DMS114 treated with DMSO at 0.1 percent for 48 hours (cell line): ENCODE data around the gene PMF1.
A peak's percentile ranks its signal among the peaks of the same experiment; 100 is the strongest.

Experiments
- DNase-seq: peaks from one replicate; lab custom pipeline; 2025; ENCODE audit not compliant: unreplicated experiment; lab: John Stamatoyannopoulos, UW

The PMF1 gene

GRCh38 chr1:156262461-156263287 lies 49.9 kb downstream of the PMF1 start:
- DNase-seq, result no peak

GRCh38 chr1:156263288-156263655 lies 50.5 kb downstream of the PMF1 start:
- DNase-seq, result no peak

- no peak for DNase-seq
Observed at GRCh38 chr1:156266051-156266450, 53.2 kb downstream of the PMF1 start.

GRCh38 chr1:156268336-156268735 lies 55.5 kb downstream of the PMF1 start:
- no peak for DNase-seq

- DNase-seq, result no peak
Observed at GRCh38 chr1:156270314-156270713, 57.5 kb downstream of the PMF1 start.

GRCh38 chr1:156276532-156276931 lies 63.7 kb downstream of the PMF1 start:
- DNase-seq, result no peak

- DNase-seq, result no peak
Observed at GRCh38 chr1:156276966-156277381, 64.2 kb downstream of the PMF1 start.

- no peak for DNase-seq
Observed at GRCh38 chr1:156279837-156280236, 67.0 kb downstream of the PMF1 start.

GRCh38 chr1:156281281-156281680 lies 68.5 kb downstream of the PMF1 start:
- no peak for DNase-seq

- DNase-seq, result no peak
Observed at GRCh38 chr1:156281693-156282478, 69.1 kb downstream of the PMF1 start.

GRCh38 chr1:156282479-156283222 lies 69.8 kb downstream of the PMF1 start, which contains the start of gene SMG5:
Gene SMG5 (minus strand): TSS chr1:156282825. CDS start chr1:156282680, 145 bp downstream.
- DNase-seq, result peak; percentile 99

GRCh38 chr1:156283521-156283920 lies 70.7 kb downstream of the PMF1 start:
- DNase-seq, result no peak

- DNase-seq, result no peak
Observed at GRCh38 chr1:156284112-156284511, 71.3 kb downstream of the PMF1 start, which contains the start of gene TMEM79. Gene TMEM79 (plus strand): TSS chr1:156284325. CDS start chr1:156285227, 902 bp downstream.

- DNase-seq, result no peak
Observed at GRCh38 chr1:156284757-156285156, 72.0 kb downstream of the PMF1 start.

- no peak for DNase-seq
Observed at GRCh38 chr1:156285437-156285836, 72.6 kb downstream of the PMF1 start.

GRCh38 chr1:156286061-156286460 lies 73.3 kb downstream of the PMF1 start:
- DNase-seq, result no peak
